ENCODE measurements around the gene IFNG-AS1.

IFNG-AS1 gene

GRCh38 chr12:67989184-67989920 is at the start of gene IFNG-AS1:
Gene IFNG-AS1, plus strand, starts transcription at chr12:67989447.
- DNase-seq, result no peak

- DNase-seq, result no peak
These were observed 49.6 kb upstream of the IFNG-AS1 start for GRCh38 chr12:67939611-67940010.

GRCh38 chr12:67940780-67941243 is 48.4 kb upstream of the IFNG-AS1 start:
- DNase-seq, result no peak

- no peak for DNase-seq
These were observed 46.5 kb upstream of the IFNG-AS1 start for GRCh38 chr12:67942724-67943123.

GRCh38 chr12:67943141-67943892 is 45.9 kb upstream of the IFNG-AS1 start:
- no peak for DNase-seq

- no peak for DNase-seq
These were observed 45.2 kb upstream of the IFNG-AS1 start for GRCh38 chr12:67944093-67944492.

- no peak for DNase-seq
These were observed 36.5 kb upstream of the IFNG-AS1 start for GRCh38 chr12:67952787-67953186.

- no peak for DNase-seq
These were observed 31.9 kb upstream of the IFNG-AS1 start for GRCh38 chr12:67957383-67957782.

GRCh38 chr12:67958187-67958586 is 31.1 kb upstream of the IFNG-AS1 start:
- DNase-seq, result no peak

- no peak for DNase-seq
These were observed 24.8 kb upstream of the IFNG-AS1 start for GRCh38 chr12:67964456-67964855.

GRCh38 chr12:67966560-67966959 is 22.7 kb upstream of the IFNG-AS1 start:
- no peak for DNase-seq

- DNase-seq, result no peak
These were observed 20.9 kb upstream of the IFNG-AS1 start for GRCh38 chr12:67968321-67968720.

- DNase-seq, result no peak
These were observed 20.5 kb upstream of the IFNG-AS1 start for GRCh38 chr12:67968725-67969124.

- DNase-seq, result no peak
These were observed 20.0 kb upstream of the IFNG-AS1 start for GRCh38 chr12:67969134-67969802.

- no peak for DNase-seq
These were observed 11.6 kb upstream of the IFNG-AS1 start for GRCh38 chr12:67977668-67978067.

GRCh38 chr12:67980391-67980790 is 8.9 kb upstream of the IFNG-AS1 start:
- DNase-seq, result no peak

- DNase-seq, result no peak
These were observed 7.7 kb upstream of the IFNG-AS1 start for GRCh38 chr12:67981287-67982162.

- DNase-seq, result no peak
These were observed 7.1 kb upstream of the IFNG-AS1 start for GRCh38 chr12:67982164-67982563.

- DNase-seq, result no peak
These were observed 2.6 kb upstream of the IFNG-AS1 start for GRCh38 chr12:67986632-67987031.

- no peak for DNase-seq
These were observed 636 bp upstream of the IFNG-AS1 start for GRCh38 chr12:67988601-67989021.

GRCh38 chr12:67991158-67991557 is 1.9 kb downstream of the IFNG-AS1 start:
- no peak for DNase-seq

- no peak for DNase-seq
These were observed 3.9 kb downstream of the IFNG-AS1 start for GRCh38 chr12:67993143-67993542.

- no peak for DNase-seq
These were observed 4.8 kb downstream of the IFNG-AS1 start for GRCh38 chr12:67994046-67994445.
